ENCODE data around the gene CNTN1.

The CNTN1 gene

GRCh38 chr12:40980427-40980961 is 288.3 kb downstream of the CNTN1 start:
- no peak for DNase-seq

DNA sequence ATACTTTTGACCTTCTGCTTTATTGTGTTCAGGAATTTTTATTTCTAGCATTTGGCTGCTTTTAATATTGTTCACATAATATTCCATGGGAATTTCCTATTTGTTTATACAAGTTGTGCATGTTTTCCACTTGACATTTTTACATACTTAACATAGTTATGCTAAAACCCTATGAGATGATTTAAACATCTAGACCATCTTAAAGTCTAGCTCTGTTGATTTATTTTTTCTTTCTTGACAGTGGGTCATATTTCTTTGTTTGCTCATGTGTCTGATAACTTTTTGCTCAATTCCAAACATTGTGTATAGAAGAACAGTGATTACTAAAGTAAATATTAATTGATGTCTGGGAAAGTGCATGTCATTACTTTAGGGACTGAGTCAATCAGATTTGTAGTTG is 293.8 kb downstream of the CNTN1 start:
- no peak for DNase-seq

DNA sequence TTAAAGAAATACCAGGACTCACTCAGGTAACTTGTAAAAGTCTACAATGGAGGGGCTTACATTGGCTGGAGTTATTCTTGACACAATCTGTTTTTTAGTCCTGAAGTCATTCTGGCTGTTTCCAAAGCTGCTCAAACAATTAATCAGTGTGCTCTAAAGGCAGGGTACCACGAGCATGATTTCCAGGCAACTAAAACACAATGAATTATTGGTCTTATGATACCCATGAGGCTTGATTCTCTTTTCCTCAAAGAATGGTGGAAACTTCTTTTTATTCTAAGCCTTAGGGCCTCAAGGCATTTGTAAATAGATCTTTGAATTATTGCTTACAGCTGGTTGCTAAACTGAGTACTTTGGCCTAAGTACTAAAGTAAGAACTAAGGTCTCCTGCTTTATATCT is 296.1 kb downstream of the CNTN1 start:
- no peak for DNase-seq

DNA sequence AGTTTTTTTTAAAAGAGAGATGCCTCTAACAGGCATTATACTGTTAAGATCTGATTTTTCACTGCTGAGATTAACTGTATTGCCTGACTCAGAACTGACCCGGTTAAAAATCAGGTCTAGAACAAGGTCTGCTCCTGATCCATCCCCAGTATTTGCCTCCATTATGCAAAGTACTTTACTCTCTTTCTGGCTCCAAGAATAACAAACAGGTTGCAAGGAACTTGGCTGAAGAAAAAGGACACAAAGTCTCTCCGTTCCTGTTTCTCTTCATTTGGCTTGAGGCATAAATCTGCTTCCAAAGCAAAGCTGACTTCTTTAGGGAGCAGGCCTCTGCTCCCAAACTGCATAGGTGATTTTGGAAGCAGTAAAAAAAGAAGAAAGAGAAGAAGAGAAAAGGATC is 296.6 kb downstream of the CNTN1 start:
- no peak for DNase-seq

- no peak for DNase-seq
Measured at GRCh38 chr12:40989785-40990184, 297.5 kb downstream of the CNTN1 start.

DNA sequence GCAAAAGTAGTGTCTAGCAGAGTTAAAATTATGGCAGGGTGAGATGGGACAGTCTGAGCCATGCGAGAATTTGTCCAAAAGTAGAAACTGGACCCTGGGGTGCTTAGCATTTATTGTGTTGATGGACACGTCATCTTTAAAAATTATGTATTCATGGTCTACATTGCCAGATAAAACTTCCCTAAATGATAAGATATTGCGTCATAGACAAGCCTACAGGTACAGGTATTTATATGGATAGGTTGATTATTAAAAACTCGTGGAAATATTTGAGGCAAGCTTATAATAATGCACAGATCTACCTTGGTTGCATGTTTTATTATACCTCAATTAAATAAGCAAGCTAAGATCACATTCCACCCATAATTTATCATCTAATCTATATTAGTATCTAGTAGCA is 299.9 kb downstream of the CNTN1 start:
- DNase-seq = no peak

DNA sequence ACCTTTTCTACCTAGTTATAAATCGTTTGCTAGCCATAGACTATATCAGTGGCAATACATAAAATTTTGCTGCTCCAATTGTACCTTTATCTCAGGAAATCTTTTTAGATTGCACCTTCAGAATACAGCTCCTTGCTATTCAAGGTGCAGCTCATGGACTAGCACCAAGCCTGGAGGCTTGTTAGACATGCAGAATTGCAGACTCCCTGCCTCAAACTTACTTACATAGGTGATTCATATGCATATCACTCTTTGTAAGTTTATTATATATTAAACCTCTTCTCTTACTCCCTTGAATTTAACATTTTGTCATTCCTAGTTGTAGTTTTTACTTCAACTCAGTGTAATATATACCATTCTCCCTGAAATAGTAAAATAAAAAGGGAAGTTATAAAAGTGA is 300.4 kb downstream of the CNTN1 start:
- no peak for DNase-seq

DNA sequence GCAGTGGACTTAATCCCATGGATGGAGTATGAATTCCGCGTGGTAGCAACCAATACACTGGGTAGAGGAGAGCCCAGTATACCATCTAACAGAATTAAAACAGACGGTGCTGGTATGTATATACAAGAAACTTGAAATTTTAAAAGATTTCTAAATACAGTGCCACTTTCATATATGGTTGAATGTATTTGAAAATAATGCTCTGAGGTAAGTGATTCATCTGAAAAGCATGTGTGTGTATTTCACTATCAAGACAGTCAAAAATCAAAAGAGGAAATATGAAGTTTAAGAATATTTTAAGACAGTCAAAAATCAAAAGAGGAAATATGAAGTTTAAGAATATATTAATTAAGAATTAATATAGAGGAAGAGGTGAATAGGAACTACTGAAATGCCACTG is 300.9 kb downstream of the CNTN1 start:
- DNase-seq = no peak

GRCh38 chr12:40996091-40996490 is 303.9 kb downstream of the CNTN1 start:
- no peak for DNase-seq

GRCh38 chr12:40999210-40999609 is 307.0 kb downstream of the CNTN1 start:
- no peak for DNase-seq

GRCh38 chr12:41008472-41008871 is 316.2 kb downstream of the CNTN1 start:
- no peak for DNase-seq

DNA sequence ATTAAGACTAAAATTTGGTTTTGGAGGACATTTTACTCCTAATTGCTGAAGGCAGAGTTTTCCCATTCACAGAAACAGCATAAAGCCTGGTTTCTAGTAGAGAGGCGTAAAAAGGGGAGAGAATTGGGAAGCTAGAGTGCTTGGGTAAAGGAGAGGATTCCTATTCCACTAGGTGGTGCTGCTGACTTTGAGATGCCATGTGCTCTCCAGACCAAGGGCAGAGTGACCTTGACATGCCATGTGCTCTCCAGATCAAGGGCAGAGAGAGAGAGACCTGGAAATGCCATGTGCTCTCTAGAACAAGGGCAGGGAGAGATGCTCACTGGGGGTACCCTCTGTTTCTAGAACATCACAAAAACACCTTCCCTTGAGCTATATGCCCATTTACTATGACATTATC is 319.7 kb downstream of the CNTN1 start:
- DNase-seq = no peak

- DNase-seq = no peak
Measured at GRCh38 chr12:41013881-41014642, 321.8 kb downstream of the CNTN1 start.

GRCh38 chr12:41014643-41015020 is 322.4 kb downstream of the CNTN1 start:
- no peak for DNase-seq

- DNase-seq = no peak
Measured at GRCh38 chr12:41018010-41018409, 325.8 kb downstream of the CNTN1 start.

DNA sequence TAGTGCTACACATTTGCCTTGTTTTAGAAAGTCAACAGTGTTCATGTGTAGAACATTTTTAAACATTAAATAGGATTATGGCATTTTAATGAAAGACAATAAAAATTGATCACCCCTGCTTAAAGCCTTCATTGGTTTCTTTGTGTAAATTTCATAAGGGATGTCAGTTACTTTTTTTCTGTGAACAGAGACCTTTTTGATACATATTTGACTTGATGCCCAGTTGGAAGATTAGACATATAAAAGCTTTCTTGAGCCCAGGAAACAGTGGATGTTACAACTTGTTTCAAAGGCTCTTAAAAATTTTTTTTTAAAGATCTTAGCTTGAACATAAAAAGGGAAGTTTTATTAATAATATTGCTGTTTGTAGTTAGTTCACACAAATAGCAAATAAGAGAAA is 327.2 kb downstream of the CNTN1 start:
- no peak for DNase-seq

- DNase-seq = no peak
Measured at GRCh38 chr12:41023836-41024235, 331.6 kb downstream of the CNTN1 start.

- DNase-seq = no peak
Measured at GRCh38 chr12:41026151-41026550, 333.9 kb downstream of the CNTN1 start.

DNA sequence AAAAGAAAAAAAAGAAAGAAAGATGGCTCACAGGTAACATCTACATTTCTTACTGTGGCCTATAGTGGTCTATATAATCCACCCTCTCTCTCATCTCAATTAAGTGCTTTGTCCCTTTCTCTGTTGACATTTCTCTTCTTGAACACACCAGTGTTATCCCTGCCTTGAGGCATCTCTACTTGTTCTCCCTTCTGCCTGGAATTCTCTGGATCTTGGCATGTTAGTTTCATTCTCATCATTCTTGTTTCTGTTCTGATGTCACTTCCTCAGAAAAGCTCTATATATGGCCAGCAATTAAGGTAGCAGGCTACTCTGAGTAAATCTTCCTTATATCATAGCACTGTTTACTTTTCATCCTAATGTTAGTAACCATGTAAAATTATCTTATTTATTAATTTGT is 340.1 kb downstream of the CNTN1 start:
- DNase-seq = no peak

- DNase-seq = no peak
Measured at GRCh38 chr12:41034686-41035085, 342.4 kb downstream of the CNTN1 start.

DNA sequence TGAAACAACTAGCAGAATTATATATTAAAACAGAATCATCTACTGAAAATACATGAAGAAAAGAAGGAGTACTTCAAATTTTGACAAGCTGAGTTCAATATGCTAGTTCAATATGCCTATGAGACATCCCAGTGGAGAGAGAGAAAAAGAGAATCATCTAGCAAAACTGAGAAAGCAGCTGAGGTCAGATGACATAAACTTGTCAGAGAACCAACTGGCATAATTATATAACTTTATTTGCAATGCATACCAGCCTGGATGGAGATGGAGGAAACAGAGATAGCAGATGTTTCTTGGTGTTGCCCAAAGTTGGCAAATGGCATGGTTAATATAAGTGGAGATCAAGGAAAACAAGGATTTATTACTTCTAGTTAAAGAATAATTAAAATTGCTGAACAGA is 347.2 kb downstream of the CNTN1 start:
- DNase-seq = no peak

DNA sequence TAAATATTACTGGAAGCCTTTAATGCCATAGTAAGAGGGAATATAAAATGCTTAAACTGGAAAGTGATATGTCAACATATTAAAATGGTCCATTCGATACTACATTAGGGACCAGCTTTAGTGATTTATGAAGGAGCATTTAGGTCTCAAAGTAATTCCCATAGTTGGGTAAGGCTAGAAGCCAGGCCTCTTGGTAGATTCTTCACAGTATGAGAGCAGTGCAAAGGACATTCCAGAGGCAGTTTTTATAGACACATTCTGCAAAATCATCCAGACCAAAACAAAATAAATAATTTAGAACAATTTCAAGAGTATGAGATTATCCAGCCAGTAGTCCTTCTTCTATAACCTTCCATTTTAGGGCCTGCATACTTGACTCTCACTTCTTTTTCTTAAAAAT is 353.3 kb downstream of the CNTN1 start:
- no peak for DNase-seq

GRCh38 chr12:41049033-41049432 is 356.8 kb downstream of the CNTN1 start:
- DNase-seq = no peak

GRCh38 chr12:41051954-41052353 is 359.7 kb downstream of the CNTN1 start:
- DNase-seq = no peak

- DNase-seq = no peak
Measured at GRCh38 chr12:41052441-41052840, 360.2 kb downstream of the CNTN1 start.
